Measurements from ENCODE around the gene PORCN. TPM values are rescaled to one million over a fixed set of nuclear protein-coding genes. Genes with fewer than 3 reads are reported as not detected.

Gene PORCN
- total RNA-seq, 1 experiment from 2014 or later: 16.4 TPM

- TF ChIP-seq PRDM15 (CRISPR knock-in tag; IDR thresholded peaks at IDR 0.05) (no peak), ZBTB43 (CRISPR knock-in tag; IDR thresholded peaks at IDR 0.05) (no peak), FOXK1 (CRISPR knock-in tag; IDR thresholded peaks at IDR 0.05) (no peak), JUN (CRISPR knock-in tag; IDR thresholded peaks at IDR 0.05) (no peak), FOXP4 (CRISPR knock-in tag; IDR thresholded peaks at IDR 0.05) (no peak), OVOL2 (CRISPR knock-in tag; IDR thresholded peaks at IDR 0.05; ENCODE audit: borderline replicate concordance) (no peak), ATF1 (CRISPR knock-in tag; IDR thresholded peaks at IDR 0.05) (no peak), FOXJ3 (CRISPR knock-in tag; IDR thresholded peaks at IDR 0.05; ENCODE audit: borderline replicate concordance) (no peak), JAZF1 (CRISPR knock-in tag; IDR thresholded peaks at IDR 0.05) (no peak), SMAD4 (CRISPR knock-in tag; IDR thresholded peaks at IDR 0.05) (no peak)
Observed at GRCh38 chrX:48497871-48498270, 10.9 kb upstream of the PORCN start (continued).

- DNase-seq (ENCODE audit: low spot score) (no peak), ATAC-seq (no peak)
- Mint-ChIP-seq H3K4me3 (no peak overlapping the region), H3K36me3 (no peaks in the 10 kb centered on the region), H3K27ac (no peak overlapping the region), H3K4me1 (no peaks in the 10 kb centered on the region), H3K9me3 (no peaks in the 10 kb centered on the region), H3K27me3 (ENCODE audit: low read depth) (no peaks in the 10 kb centered on the region)
- POLR2A ChIA-PET: no interaction called here
- no peak for TF ChIP-seq ELF4 (CRISPR knock-in tag; IDR thresholded peaks at IDR 0.05; ENCODE audit: low read depth)
- no peak for TF ChIP-seq CREB1 (CRISPR knock-in tag; IDR thresholded peaks at IDR 0.05)
- no peak for TF ChIP-seq ATF6 (CRISPR knock-in tag; IDR thresholded peaks at IDR 0.05)
- no peak for TF ChIP-seq CBFB (CRISPR knock-in tag; IDR thresholded peaks at IDR 0.05; ENCODE audit: low read depth)
- no peak for TF ChIP-seq ZNF263 (CRISPR knock-in tag; IDR thresholded peaks at IDR 0.05; ENCODE audit: low read depth)
- TF ChIP-seq E2F1 (CRISPR knock-in tag; IDR thresholded peaks at IDR 0.05): no peak
- CTCF ChIA-PET: no interaction called here
Observed at GRCh38 chrX:48498374-48498809, 10.4 kb upstream of the PORCN start.

Data from WTC11 (cell line).